OCI-LY3 (cell line): ENCODE data around the gene URI1.

Experiments used
- EZH2phosphoT487 ChIP-seq: fragments of 200-600 bp; shearing (Covaris generic); IDR thresholded peaks from 2 replicates; pipeline ENCODE4 v1.6.1; 2018; ENCODE audit warnings: antibody characterized with exemption, mixed run types, low read depth
- TF ChIP-seq, protein P1 (sequence below): fragments of 200-600, 300-600 bp; sonication (generic); IDR thresholded peaks from 2 replicates; pipeline ENCODE4 v1.5.1; 2014; ENCODE audit warnings: antibody characterized with exemption, low read length, low read depth

DNA sequence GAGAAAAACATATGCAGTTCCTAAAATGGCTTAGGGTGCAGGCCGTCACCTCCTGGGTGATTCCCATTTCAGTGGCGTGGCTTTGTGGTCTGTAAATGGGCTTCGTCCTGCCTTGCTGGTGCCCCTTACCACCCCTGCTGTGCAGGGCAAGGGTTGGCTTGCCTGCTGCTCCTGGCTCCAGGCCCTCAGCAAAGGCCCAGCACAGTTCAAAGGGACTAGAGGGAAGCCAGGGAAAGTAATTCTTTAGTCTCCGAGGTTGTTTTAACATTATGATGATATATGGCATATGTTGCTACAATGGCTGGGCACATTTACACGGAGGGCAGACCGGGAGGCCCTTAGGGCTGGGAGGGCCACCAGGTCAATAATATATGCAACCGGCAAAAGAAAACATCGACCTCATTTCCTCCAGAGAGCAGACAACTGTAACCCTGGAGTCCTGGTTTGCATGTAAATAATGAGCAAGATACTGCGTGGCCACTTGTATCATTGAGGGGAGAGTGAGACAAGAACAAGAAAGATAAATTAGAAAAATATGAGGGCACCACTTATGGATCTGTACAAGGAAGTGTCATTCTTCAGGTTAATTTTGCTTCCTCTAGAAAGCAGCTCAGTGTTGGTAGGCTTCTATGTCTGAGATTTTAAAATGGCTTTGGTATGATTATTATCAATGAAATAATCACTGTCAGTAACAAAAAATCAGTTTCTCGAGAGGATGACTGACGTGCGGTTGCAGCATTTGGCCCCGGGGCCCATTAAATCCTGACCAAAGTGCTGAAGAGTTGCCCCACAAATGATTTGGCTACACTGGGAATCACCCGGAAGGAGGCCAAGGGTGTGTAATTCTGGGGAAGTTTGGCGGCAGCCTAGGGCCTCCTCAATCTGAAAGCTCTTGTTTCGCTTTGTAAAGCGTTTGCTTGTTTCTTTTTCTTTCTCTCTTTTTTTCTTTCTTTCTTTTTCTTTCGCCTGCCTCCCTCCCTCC, 32.8 kb upstream of the URI1 start:
- TF ChIP-seq, protein P1, sequence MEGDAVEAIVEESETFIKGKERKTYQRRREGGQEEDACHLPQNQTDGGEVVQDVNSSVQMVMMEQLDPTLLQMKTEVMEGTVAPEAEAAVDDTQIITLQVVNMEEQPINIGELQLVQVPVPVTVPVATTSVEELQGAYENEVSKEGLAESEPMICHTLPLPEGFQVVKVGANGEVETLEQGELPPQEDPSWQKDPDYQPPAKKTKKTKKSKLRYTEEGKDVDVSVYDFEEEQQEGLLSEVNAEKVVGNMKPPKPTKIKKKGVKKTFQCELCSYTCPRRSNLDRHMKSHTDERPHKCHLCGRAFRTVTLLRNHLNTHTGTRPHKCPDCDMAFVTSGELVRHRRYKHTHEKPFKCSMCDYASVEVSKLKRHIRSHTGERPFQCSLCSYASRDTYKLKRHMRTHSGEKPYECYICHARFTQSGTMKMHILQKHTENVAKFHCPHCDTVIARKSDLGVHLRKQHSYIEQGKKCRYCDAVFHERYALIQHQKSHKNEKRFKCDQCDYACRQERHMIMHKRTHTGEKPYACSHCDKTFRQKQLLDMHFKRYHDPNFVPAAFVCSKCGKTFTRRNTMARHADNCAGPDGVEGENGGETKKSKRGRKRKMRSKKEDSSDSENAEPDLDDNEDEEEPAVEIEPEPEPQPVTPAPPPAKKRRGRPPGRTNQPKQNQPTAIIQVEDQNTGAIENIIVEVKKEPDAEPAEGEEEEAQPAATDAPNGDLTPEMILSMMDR: no peak
- no peak for TF ChIP-seq EZH2phosphoT487
